OCI-LY1 (cell line): ENCODE results near the gene SV2C.

Experiments used
- H2AFZ ChIP-seq: fragments of 200-600 bp; sonication (generic), shearing (Covaris generic); 2 replicates; pipeline ENCODE4 v1.6.0; 2014; ENCODE audit warnings: antibody characterized with exemption, mild to moderate bottlenecking, low read length
- H3F3A ChIP-seq: fragments of 200-600 bp; sonication (generic), shearing (Covaris generic); 2 replicates; pipeline ENCODE4 v1.6.0; 2014; ENCODE audit warnings: mild to moderate bottlenecking, antibody characterized with exemption, low read length, moderate library complexity; ENCODE audit not compliant: insufficient read depth
- H3K27ac ChIP-seq: fragments of 200-600 bp; sonication (generic); 2 replicates; pipeline ENCODE4 v1.5.1; 2014; ENCODE audit warnings: low read length, mixed run types, mild to moderate bottlenecking, low read depth; ENCODE audit not compliant: poor library complexity, severe bottlenecking
- H3K27me3 ChIP-seq: fragments of 200-600 bp; sonication (generic); 2 replicates; pipeline ENCODE4 v1.6.0; 2014; ENCODE audit warnings: antibody characterized with exemption, mild to moderate bottlenecking, low read length, moderate library complexity; ENCODE audit not compliant: insufficient read depth
- H3K36me3 ChIP-seq: fragments of 200-600 bp; sonication (generic); 2 replicates; pipeline ENCODE4 v1.6.1; 2014; ENCODE audit warnings: mild to moderate bottlenecking, antibody characterized with exemption, low read length, moderate library complexity, mixed read lengths; ENCODE audit not compliant: insufficient read depth
- H3K4me1 ChIP-seq: fragments of 200-600 bp; sonication (generic); 2 replicates; pipeline ENCODE4 v1.5.1; 2014; ENCODE audit warnings: mild to moderate bottlenecking, low read length, moderate library complexity; ENCODE audit not compliant: insufficient read depth, severe bottlenecking
- H3K4me2 ChIP-seq: fragments of 200-600 bp; sonication (generic), shearing (Covaris generic); 2 replicates; pipeline ENCODE4 v1.6.1; 2014; ENCODE audit warnings: low read length
- H3K4me3 ChIP-seq: fragments of 200-600 bp; sonication (generic); 2 replicates; pipeline ENCODE4 v1.5.1; 2014; ENCODE audit warnings: low read length, low read depth, mild to moderate bottlenecking, mixed read lengths; ENCODE audit not compliant: poor library complexity, severe bottlenecking
- H3K79me2 ChIP-seq: fragments of 200-600 bp; shearing (Covaris generic); 2 replicates; pipeline ENCODE4 v1.6.1; 2016; ENCODE audit warnings: mixed run types, low read length, mixed read lengths; ENCODE audit not compliant: insufficient read depth
- H3K9ac ChIP-seq: fragments of 200-600 bp; sonication (generic), shearing (Covaris generic); 2 replicates; pipeline ENCODE4 v1.6.1; 2014; ENCODE audit warnings: mild to moderate bottlenecking, low read length, mixed read lengths
- H3K9me2 ChIP-seq: fragments of 200-600 bp; sonication (generic), shearing (Covaris generic); 2 replicates; pipeline ENCODE4 v1.6.1; 2014; ENCODE audit warnings: low read depth, mild to moderate bottlenecking, low read length, mixed read lengths
- H3K9me3 ChIP-seq: fragments of 200-600 bp; shearing (Covaris generic); 2 replicates; pipeline ENCODE4 v1.6.1; 2014; ENCODE audit warnings: low read length, mixed read lengths
- H4K20me1 ChIP-seq: fragments of 200-600 bp; sonication (generic), shearing (Covaris generic); 2 replicates; pipeline ENCODE4 v1.6.0; 2016; ENCODE audit warnings: mild to moderate bottlenecking, low read length; ENCODE audit not compliant: insufficient read depth
- CTCF ChIP-seq: fragments of 200-600 bp; sonication (generic), shearing (Covaris generic); IDR thresholded peaks from 2 replicates; pipeline ENCODE4 v1.5.1; 2017; ENCODE audit warnings: mild to moderate bottlenecking, antibody characterized with exemption, low read length, moderate library complexity, mixed read lengths
- EZH2 ChIP-seq: fragments of 200-600 bp; sonication (generic), shearing (Covaris generic); IDR thresholded peaks from 2 replicates; pipeline ENCODE4 v1.8.0; 2017; ENCODE audit warnings: borderline replicate concordance, mixed run types, mild to moderate bottlenecking, antibody characterized with exemption, low read length, moderate library complexity, mixed read lengths

SV2C gene

DNA sequence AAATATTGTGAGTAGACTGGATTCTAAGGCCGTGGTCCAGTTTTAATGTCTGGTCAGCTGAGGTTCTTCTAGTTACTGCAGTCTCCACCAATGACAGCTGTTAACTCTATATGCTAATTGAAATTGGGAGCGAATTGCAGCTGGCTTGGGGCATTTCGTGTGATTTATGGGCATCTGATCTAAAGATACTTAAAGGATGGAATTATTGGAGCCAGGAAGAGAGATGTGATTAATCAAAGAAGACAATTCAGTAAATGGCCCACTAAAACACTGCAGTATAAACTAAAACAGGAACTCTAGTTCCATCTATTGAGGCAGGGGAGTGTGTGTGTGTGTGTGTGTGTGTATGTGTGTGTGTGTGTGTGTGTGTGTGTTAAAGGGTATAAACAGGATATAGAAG lies 162.4 kb downstream of the SV2C start:
- Histone ChIP-seq H3K79me2 (no peaks in the 10 kb centered on the region), H4K20me1 (no peaks in the 10 kb centered on the region), H3K36me3 (no peaks in the 10 kb centered on the region), H3K9me3 (no peaks in the 10 kb centered on the region), H3K27me3 (no peaks in the 10 kb centered on the region), H3K9ac (no peak overlapping the region), H3K4me3 (no peak overlapping the region), H3K27ac (no peak overlapping the region), H3K4me1 (no peaks in the 10 kb centered on the region), H3F3A (no peaks in the 10 kb centered on the region), H3K9me2 (no peaks in the 10 kb centered on the region), H2AFZ (no peak overlapping the region), H3K4me2 (no peak overlapping the region)
- no peak for TF ChIP-seq CTCF
- TF ChIP-seq EZH2: no peak

GRCh38 chr5:76249621-76250020 lies 166.4 kb downstream of the SV2C start:
- Histone ChIP-seq H3K4me3 (no peak overlapping the region), H3F3A (no peaks in the 10 kb centered on the region), H3K4me2 (no peak overlapping the region), H3K27ac (no peak overlapping the region), H3K79me2 (no peaks in the 10 kb centered on the region), H2AFZ (no peak overlapping the region), H3K9me3 (no peaks in the 10 kb centered on the region), H3K9ac (no peak overlapping the region), H3K4me1 (no peaks in the 10 kb centered on the region), H3K36me3 (no peaks in the 10 kb centered on the region), H3K9me2 (no peaks in the 10 kb centered on the region), H4K20me1 (no peaks in the 10 kb centered on the region), H3K27me3 (no peaks in the 10 kb centered on the region)
- TF ChIP-seq CTCF (no peak), EZH2 (no peak)

GRCh38 chr5:76250463-76250862 lies 167.3 kb downstream of the SV2C start:
- TF ChIP-seq EZH2: no peak
- no peak for TF ChIP-seq CTCF
- no peak overlapping the region for H2AFZ ChIP-seq
- no peaks in the 10 kb centered on the region for H3K9me3 ChIP-seq
- no peak overlapping the region for H3K4me3 ChIP-seq
- H3K4me2 ChIP-seq: no peak overlapping the region
- no peaks in the 10 kb centered on the region for H3K4me1 ChIP-seq
- no peaks in the 10 kb centered on the region for H4K20me1 ChIP-seq
- H3F3A ChIP-seq: no peaks in the 10 kb centered on the region
- no peaks in the 10 kb centered on the region for H3K27me3 ChIP-seq
- H3K36me3 ChIP-seq: no peaks in the 10 kb centered on the region
- H3K9ac ChIP-seq: no peak overlapping the region
- H3K9me2 ChIP-seq: no peaks in the 10 kb centered on the region
- no peaks in the 10 kb centered on the region for H3K79me2 ChIP-seq
- no peak overlapping the region for H3K27ac ChIP-seq
